ENCODE measurements around the gene MRGPRD. TPM values are rescaled to one million over a fixed set of nuclear protein-coding genes. Genes with fewer than 3 reads are reported as not detected.
A peak's percentile ranks its signal among the peaks of the same experiment; 100 is the strongest.

MRGPRD gene
- total and polyA plus RNA-seq, 2 of the 8 experiments (the other 6 are each of a cell fraction or from before 2014, with no cell fraction given) = not detected

DNA sequence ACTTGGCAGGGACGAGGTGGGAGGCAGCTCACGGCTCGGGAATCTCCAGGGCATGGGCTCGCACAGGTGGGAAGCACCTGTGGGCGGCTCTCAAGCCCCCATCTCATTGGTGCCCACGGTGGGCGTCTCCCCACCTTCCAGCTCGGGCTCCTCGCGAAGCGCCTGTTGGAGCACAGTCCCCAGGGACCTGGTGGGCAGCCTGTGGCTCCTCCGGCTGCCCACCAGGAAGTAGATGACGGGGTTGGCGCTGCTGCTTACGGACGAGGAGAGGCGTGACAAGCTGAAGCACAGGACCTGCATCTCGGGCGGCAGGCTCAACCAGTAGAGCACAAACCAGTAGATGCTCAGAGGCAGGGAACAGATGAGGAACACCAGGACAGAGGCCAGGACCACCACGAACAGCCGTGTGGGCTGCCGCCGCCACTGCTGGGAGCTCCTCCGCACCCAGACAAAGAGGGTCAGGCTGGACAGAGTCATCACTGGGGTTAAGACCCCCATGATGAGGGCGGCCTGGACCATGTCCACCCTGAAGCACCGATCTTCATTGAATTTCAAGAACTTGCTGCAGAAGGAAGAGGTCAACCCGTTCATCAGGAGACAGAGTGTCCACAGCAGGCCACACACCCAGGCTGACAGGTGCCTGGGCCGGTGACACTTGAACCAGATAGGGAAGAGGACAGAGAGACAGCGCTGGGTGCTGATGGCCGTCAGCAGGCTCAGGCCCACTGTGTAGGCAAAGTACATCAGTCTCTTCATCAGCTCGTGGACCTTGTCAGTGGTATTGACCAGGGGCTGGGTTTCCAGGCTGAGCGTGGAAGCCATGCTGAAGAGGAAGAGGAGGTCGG, 633 bp downstream of the MRGPRD start:
- no peak overlapping the region for H3K4ac ChIP-seq (replicated peaks; ENCODE audit: insufficient read length, low read depth, low read length)
- H2BK12ac ChIP-seq (ENCODE audit: low read depth, low read length) = no peak overlapping the region
- H4K8ac ChIP-seq (ENCODE audit: extremely low read depth, insufficient read depth, low read length) = peak overlapping the region; percentile 17; the same call in 1 of the 2 replicates
- no peak overlapping the region for H2BK120ac ChIP-seq (replicated peaks; ENCODE audit: low read depth, low read length)
- no peak overlapping the region for H3K4me2 ChIP-seq (ENCODE audit: insufficient read depth in 1 of 2, low read depth in 2 of 2, low read length in 2 of 2)
- DNase-seq (ENCODE audit: low read depth in 1 of 2, low spot score in 2 of 2) = no peak
- H3K14ac ChIP-seq (ENCODE audit: insufficient read length) = no peak overlapping the region
- POLR2A ChIA-PET (ENCODE audit: partially characterized antibody) = interaction anchor here (0.7 to 1.4 kb wide), 2 partner anchors 13 to 23 kb away, joined by 3 read pairs; no protein-coding TSS in a partner anchor
- no peak for TF ChIP-seq PHF8 (conservative IDR thresholded peaks at IDR 0.05; ENCODE audit: low read depth, low read length)
- TF ChIP-seq RBBP5 (IDR thresholded peaks at IDR 0.05; ENCODE audit: borderline replicate concordance, low read depth, low read length) = no peak
- TF ChIP-seq SRF (IDR thresholded peaks at IDR 0.05; ENCODE audit: low read depth, low read length) = no peak
- TF ChIP-seq E2F6 (IDR thresholded peaks at IDR 0.05) = no peak
- TF ChIP-seq ZNF274 (IDR thresholded peaks at IDR 0.05; ENCODE audit: borderline replicate concordance, extremely low read depth, low read length) = no peak
- TF ChIP-seq JUND (IDR thresholded peaks at IDR 0.05; ENCODE audit: low read length) = no peak
- TF ChIP-seq POU5F1 (IDR thresholded peaks at IDR 0.05; ENCODE audit: low read depth, low read length) = no peak
- no peak for TF ChIP-seq KDM1A (IDR thresholded peaks at IDR 0.05; ENCODE audit: borderline replicate concordance, low read length)
- TF ChIP-seq CHD2 (IDR thresholded peaks at IDR 0.05; ENCODE audit: low read length) = no peak
- H2AFZ ChIP-seq (ENCODE audit: low read length) = no peak overlapping the region
- H3K27ac ChIP-seq (ENCODE audit: low read depth, low read length) = no peak overlapping the region
- H3K23ac ChIP-seq (ENCODE audit: insufficient read length) = no peak overlapping the region
- CTCF ChIA-PET (ENCODE audit: partially characterized antibody) = interaction anchor here (0.8 to 1.9 kb wide), 5 partner anchors 11 to 24 kb away, joined by 3 to 6 read pairs (median 3); no protein-coding TSS in a partner anchor
- no peaks in the 10 kb centered on the region for H3K23me2 ChIP-seq (ENCODE audit: low read depth, low read length)
- H3K9ac ChIP-seq (replicated peaks in 1 of 4; ENCODE audit: extremely low read depth in 1 of 4, low read depth in 3 of 4, low read length in 3 of 4) = no peak overlapping the region
- H3K56ac ChIP-seq (replicated peaks; ENCODE audit: insufficient read length, low read depth, low read length) = no peak overlapping the region
- H4K91ac ChIP-seq (replicated peaks; ENCODE audit: insufficient read length, low read length) = no peak overlapping the region
- H2BK15ac ChIP-seq (ENCODE audit: low read length) = no peak overlapping the region; the same call in 1 of the 2 replicates
- H2BK20ac ChIP-seq (ENCODE audit: low read length) = no peak overlapping the region
- no peak overlapping the region for H3K18ac ChIP-seq (ENCODE audit: extremely low read depth, low read length)
- H4K5ac ChIP-seq (ENCODE audit: insufficient read length, low read depth, low read length) = no peak overlapping the region
- H2AK5ac ChIP-seq (ENCODE audit: low read depth, low read length) = no peak overlapping the region
- H3K27me3 ChIP-seq (replicated peaks in 1 of 4; ENCODE audit: control insufficient read depth in 3 of 4, extremely low read depth in 1 of 4, insufficient read depth in 3 of 4, low read length in 3 of 4) = no peaks in the 10 kb centered on the region; a peak in 2 of 7 replicates
- H3K79me2 ChIP-seq (ENCODE audit: control insufficient read depth in 1 of 2, insufficient read depth in 2 of 2, low read length in 2 of 2) = no peaks in the 10 kb centered on the region
- H3K4me3 ChIP-seq (ENCODE audit: extremely low read depth in 1 of 4, insufficient read depth in 2 of 4, low read depth in 3 of 4, low read length in 4 of 4) = no peak overlapping the region
- no peak for FAIRE-seq
- H3K79me1 ChIP-seq (ENCODE audit: low read depth, low read length) = no peaks in the 10 kb centered on the region
- no peaks in the 10 kb centered on the region for H3K36me3 ChIP-seq (ENCODE audit: control insufficient read depth in 2 of 4, insufficient read depth in 4 of 4, low read length in 3 of 4)
- peaks cover 0 to 4% of the 10 kb centered on the region in 2 experiments; a peak in 1 of 4 replicates for H3K9me3 ChIP-seq (ENCODE audit: insufficient read depth in 2 of 2, low read depth in 1 of 2, low read length in 1 of 2)
- 96% methylated on average over 29 of the region's 33 CpGs; no CpG with 5 or more reads in 1 of the 2 experiments for WGBS, 2 experiments (ENCODE audit: extremely low coverage in 1 of 2, insufficient coverage in 1 of 2, insufficient read length in 1 of 2, insufficient replicate concordance in 2 of 2, low coverage in 1 of 2, low lambda C conversion rate in 2 of 2, missing lambda C conversion rate in 1 of 2)
- H3K4me1 ChIP-seq (replicated peaks in 1 of 4; ENCODE audit: control insufficient read depth in 3 of 4, insufficient read depth in 4 of 4, low read length in 3 of 4) = peaks cover 0 to 3% (median 1%) of the 10 kb centered on the region in 4 experiments; a peak in 1 of 7 replicates
- no peaks in the 10 kb centered on the region for H4K20me1 ChIP-seq (replicated peaks in 1 of 2; ENCODE audit: control insufficient read depth in 1 of 2, insufficient read depth in 2 of 2, low read length in 2 of 2)
- peak overlapping the region; percentile 10; the same call in 1 of the 2 replicates for H2BK5ac ChIP-seq (ENCODE audit: low read depth, low read length)

Data from H1 (cell line).